Ovary (tissue), 3 donors: Measurements from ENCODE around the gene GRAP2.

Source experiments
- EP300 ChIP-seq: sonication (generic); formaldehyde crosslinking; IDR thresholded peaks from one replicate; pipeline ENCODE4 v1.6.1; 2017; ENCODE audit warnings: antibody characterized with exemption
- POLR2A ChIP-seq: fragments of 450-650 bp; IDR thresholded peaks from one replicate; pipeline ENCODE4 v1.6.1; 2017; ENCODE audit warnings: antibody characterized with exemption, mild to moderate bottlenecking, moderate library complexity
- TF ChIP-seq, protein P1 (sequence below), 3 donors: fragments of 450-650 bp in 2 of 3; fragments of 200-600 bp in 1 of 3; IDR thresholded peaks; one replicate each; pipeline versions ENCODE4 v1.5.1 to v1.8.0; 2016 to 2022; ENCODE audit warnings: antibody characterized with exemption in 3 of 3, mild to moderate bottlenecking in 1 of 3
- donor health status: DM: no; HTN: no; CAD: no.

DNA sequence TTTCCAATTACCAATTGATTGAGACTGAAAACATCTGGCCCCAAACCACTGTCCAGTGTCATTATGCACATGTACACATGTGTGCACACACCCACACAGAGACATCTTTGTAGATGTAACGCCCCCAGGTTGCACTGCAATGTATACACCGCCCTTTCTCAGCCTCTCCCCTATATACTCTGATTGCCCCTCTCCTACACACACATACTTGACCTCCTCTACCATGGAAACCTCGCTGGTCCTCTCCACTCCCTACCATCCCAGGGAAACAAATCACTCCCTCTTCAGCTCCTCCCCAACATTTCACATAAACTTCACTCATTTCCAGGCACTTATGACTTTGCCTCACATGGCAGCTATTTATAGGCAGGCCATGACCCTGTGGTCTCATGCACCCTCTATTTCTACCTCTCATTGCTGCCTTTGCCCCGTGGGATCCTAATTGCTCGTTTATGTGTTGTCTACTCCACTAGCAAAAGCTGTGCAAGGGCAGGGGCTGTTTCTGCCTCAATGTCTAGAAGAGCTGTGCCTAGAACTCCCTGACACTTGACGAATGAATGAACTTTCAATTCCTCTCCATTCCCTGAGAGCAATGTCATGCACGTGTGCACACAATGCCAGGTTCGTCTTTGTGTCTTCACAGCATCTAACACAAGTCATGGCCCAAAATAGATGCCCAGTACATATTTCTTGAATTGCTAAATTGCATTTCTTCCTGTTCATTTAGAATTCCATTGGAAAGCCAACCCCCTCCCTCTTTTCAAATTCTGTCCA lies 49.3 kb downstream of the GRAP2 start:
- TF ChIP-seq, protein P1, sequence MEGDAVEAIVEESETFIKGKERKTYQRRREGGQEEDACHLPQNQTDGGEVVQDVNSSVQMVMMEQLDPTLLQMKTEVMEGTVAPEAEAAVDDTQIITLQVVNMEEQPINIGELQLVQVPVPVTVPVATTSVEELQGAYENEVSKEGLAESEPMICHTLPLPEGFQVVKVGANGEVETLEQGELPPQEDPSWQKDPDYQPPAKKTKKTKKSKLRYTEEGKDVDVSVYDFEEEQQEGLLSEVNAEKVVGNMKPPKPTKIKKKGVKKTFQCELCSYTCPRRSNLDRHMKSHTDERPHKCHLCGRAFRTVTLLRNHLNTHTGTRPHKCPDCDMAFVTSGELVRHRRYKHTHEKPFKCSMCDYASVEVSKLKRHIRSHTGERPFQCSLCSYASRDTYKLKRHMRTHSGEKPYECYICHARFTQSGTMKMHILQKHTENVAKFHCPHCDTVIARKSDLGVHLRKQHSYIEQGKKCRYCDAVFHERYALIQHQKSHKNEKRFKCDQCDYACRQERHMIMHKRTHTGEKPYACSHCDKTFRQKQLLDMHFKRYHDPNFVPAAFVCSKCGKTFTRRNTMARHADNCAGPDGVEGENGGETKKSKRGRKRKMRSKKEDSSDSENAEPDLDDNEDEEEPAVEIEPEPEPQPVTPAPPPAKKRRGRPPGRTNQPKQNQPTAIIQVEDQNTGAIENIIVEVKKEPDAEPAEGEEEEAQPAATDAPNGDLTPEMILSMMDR (IDR thresholded peaks at IDR 0.05): no peak
- TF ChIP-seq POLR2A (no peak), EP300 (no peak)
